HG02571 (cell line): Measurements from ENCODE around the gene SCAPER.
"Not testable (repeated sequence)": the region's sequence is repeated elsewhere in the genome, so short reads cannot be mapped to it uniquely, and the experiment has no call there.

ENCODE experiments used
- ATAC-seq: cut with Tn5 transposase; IDR thresholded peaks from one replicate; pipeline ENCODE4 v1.9.1; 2021; ENCODE audit warnings: mild to moderate bottlenecking, moderate library complexity; ENCODE audit not compliant: unreplicated experiment

The SCAPER gene

GRCh38 chr15:76787273-76787672, 117.9 kb downstream of the SCAPER start:
- no peak for ATAC-seq

DNA sequence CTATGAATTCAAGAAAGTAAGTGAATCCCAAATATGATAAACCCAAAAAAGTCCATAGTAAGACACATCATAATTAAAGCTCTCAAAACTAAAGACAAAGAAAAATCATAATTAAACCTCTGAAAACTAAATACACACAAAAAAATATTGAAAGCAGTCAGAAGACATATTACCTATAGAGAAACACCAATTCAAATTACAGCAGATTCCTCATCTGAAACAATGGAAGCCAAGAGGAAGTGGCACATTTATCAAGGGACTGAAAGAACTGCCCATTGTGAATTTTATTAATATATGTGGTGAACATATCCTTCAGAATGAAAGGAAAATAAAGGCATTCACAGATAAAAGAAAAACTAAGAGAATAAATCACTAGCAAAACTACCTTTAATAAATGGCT, 128.2 kb downstream of the SCAPER start:
- no peak for ATAC-seq

DNA sequence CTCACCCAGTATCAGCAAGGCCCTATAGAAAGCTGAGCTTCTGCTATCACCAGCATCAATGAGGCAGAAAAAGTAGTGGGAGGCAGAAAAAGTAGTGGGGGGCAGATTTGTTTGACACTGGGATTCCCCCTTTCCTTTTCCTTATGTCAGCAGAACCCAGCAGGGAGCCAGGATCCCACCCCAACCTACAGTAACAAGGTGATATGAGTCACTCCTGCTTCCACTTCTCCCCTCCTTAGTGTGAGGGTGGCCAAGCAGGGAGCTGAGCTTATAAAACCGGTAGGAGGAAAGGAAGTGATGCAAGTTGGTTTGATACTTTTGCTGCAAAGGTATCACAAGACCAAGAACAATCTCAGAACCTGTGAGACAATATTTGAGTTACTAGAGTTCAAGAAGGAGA, 128.7 kb downstream of the SCAPER start:
- ATAC-seq, result no peak

GRCh38 chr15:76773234-76773633, 131.9 kb downstream of the SCAPER start:
- no peak for ATAC-seq

DNA sequence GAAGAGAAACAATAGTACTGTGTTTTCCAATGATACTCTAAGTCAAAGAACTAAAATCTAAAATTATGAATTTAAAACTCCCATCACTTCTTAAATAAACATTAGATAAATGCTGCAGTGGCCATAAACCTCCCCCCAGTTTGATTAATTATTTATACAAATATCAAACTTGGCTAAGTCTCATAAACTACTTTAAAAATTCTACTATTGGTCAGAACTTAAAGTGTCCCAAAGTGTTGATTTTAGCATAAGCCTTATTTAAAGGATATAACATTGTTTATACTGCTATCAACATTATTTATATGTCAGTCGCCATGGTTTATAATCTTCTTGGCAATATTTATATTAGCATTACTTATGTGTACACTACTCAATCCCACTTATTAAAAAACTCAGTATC, 132.4 kb downstream of the SCAPER start:
- no peak for ATAC-seq

DNA sequence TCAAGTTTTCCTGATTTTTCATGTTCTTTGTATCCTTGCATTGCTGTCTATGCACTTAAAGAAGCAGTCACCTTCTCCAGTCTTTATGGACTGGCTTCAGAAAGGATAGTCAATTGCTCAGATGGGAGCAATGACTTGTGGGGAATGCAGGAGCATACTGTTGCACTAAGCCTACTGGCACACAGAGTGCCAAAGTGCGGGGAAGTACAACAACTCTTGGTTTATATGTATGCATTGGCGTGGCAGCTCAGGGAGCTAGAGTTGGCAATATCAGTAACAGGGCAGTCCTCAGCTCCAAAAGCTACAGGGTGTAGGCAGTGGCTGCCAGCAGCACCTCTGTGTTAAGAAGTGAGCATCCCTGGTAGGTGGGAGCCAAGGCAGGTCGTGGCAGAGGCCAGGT, 141.1 kb downstream of the SCAPER start:
- ATAC-seq, result no peak

- no peak for ATAC-seq
These were observed 141.6 kb downstream of the SCAPER start for GRCh38 chr15:76763554-76763953.

DNA sequence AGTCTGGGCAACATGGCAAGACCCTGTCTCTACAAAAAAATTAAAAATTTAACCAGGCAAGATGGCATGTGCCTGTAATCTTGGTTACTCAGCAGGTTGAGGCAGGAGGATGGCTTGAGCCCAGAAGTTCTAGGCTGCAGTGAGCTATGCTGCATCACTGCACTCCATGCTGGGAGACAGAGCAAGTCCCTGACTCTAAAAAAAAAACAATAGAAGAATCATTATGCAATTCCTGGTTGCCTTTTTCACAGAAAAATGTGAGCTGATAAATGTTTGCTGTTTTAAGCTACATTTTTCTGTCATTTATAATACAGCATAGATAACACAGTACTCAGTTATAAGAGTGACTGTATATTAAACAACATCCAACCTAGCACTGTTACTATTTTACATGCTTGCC, 148.8 kb downstream of the SCAPER start:
- no peak for ATAC-seq

DNA sequence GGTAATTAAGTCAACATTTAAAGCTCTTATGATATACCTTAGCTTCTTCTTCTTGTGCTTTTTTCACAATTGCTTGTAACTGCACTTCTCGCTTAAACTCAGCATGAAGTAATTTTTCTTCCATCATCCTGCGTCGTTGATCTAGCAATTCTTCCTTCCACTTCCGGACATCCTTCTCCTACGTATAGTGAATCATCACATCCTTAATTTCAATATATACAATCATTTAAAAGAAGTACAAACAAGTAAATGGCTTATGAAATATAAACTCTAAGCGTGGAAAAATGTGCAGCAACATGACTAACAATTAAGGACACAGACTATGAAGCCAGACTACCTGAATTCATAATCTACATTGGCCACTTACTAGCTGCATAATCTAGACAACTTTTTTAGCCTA, 151.4 kb downstream of the SCAPER start:
- no peak for ATAC-seq

- ATAC-seq, result no peak
These were observed 152.0 kb downstream of the SCAPER start for GRCh38 chr15:76753131-76753530.

DNA sequence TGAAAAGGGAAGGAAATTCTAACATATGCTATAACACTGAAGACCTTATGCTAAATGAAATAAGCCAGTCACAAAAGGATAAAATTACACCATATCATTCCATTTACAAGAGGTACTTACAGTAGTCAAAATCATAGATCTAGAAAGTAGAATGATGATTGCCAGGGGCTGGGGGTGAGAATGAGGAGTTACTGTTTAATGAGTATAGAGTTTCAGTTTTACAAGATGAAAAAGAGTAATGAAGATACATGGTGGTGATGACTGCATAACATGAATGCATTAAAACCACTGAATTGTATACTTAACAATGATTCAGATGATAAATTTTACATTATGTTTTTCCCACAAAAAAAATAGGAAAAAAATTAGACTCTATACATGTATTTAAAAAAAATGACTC, 152.6 kb downstream of the SCAPER start:
- ATAC-seq, result no peak

GRCh38 chr15:76737573-76737972, 167.6 kb downstream of the SCAPER start:
- ATAC-seq, result no peak

DNA sequence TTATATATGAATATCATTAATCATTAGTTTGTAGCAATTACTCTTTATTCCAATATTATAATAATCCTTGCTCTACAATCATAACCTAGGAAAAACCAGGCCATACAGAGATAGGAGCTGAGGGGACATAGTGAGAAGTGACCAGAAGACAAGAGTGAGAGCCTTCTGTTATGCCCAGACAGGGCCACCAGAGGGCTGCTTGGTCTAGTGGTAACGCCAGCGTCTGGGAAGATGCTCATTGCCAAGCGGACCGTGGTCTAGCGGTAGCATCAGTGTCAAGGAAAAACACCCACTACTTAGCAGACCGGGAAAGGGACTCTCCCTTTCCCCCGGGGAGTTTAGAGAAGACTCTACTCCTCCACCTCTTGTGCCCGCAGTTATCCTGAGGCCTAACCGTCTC, 172.8 kb downstream of the SCAPER start:
- not testable (repeated sequence) for ATAC-seq

GRCh38 chr15:76730262-76730661, 174.9 kb downstream of the SCAPER start:
- no peak for ATAC-seq

DNA sequence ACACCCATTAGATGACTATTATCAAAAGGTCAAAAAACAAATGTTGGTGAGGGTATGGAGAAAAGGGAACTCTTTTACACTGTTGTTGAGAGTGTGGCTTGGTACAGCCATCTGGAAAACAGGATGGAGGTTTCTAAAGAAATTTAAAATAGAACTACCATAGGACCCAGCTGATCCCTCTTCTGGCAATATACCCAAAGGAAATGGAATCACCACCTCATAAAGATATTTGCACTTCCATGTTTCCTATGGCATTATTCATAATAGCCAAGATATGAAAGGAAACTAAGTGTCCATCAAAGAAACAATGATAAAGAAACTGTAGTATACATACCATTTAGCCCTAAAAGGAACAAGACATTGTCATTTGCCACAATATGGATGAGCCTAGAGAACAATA, 186.3 kb downstream of the SCAPER start:
- no peak for ATAC-seq

DNA sequence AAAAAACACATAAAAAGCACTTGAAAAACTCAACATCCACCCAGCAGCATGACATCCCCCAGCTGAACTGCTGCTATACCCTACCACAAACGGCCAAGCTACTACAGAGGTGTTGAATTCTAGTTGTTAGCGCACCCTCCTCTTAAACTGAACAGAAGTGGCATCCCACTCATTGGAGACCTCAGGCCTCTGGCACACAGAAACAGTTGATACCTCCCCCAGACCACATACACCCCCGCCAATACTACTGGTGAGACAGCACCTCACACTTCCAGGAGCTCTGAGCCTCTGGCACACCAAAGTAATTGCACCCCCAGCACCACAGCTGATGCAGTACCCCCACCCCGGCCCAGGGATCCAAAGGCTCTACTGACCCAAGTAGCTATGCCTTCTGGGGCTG, 190.2 kb downstream of the SCAPER start:
- ATAC-seq, result no peak

DNA sequence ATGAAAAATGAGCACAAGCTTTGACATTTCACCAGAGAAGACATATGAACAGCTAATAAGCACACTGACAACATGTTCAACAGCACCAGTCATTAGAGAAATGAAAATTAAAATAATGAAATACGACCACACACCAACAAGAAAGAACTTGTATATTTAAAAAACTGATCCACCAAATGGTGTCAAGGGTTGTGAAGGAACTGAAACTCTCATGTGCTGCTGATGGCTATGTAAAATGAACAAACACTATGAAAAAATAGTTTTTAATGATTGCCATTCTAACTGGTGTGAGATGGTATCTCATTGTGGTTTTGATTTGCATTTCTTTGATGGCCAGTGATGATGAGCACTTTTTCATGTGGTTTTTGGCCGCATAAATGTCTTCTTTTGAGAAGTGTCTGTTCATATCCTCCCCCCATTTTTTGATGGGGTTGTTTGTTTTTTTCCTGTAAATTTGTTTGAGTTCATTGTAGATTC, 193.8 kb downstream of the SCAPER start:
- no peak for ATAC-seq

- ATAC-seq, result not testable (repeated sequence)
These were observed 201.1 kb downstream of the SCAPER start for GRCh38 chr15:76704032-76704431.

DNA sequence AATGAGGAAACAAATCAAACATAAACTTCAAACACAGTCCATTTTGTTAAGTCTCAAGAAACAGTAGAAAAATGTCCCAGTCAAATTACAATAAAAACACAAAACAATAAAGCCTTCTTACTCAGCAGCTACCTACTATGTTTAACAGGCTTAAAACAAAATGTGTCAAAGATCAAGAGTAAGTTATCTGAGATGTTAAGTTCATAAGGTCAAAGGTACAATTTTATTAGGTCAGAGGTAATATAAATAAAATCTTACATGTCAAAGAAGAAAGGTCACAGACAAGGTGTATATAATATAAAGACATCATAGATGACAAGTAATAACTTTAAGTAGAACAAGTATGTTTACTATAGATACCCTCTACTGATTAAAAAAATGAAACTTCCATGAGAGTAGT, 208.3 kb downstream of the SCAPER start:
- no peak for ATAC-seq

DNA sequence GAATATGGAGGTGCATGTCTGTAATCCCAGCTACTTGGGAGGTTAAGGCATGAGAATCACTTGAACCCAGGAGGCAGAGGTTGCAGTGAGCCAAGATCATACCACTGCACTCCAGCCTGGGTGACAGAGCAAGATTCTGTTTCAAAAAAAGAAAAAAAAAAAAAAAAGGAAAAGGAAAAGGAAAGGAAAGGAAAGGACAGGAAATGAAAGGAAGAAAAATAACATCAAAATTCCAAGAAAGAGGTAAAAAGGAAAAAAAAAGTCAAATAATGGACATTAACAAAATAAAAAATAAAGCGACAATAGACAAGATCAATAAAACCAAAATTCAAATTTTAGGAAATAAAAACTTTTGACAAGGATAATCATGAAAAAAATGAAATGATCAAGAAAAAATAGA, 212.6 kb downstream of the SCAPER start:
- not testable (repeated sequence) for ATAC-seq

- ATAC-seq, result not testable (repeated sequence)
These were observed 217.5 kb downstream of the SCAPER start for GRCh38 chr15:76687592-76687991.

- no peak for ATAC-seq
These were observed 221.1 kb downstream of the SCAPER start for GRCh38 chr15:76684002-76684401.

GRCh38 chr15:76682833-76683232, 222.3 kb downstream of the SCAPER start:
- no peak for ATAC-seq

DNA sequence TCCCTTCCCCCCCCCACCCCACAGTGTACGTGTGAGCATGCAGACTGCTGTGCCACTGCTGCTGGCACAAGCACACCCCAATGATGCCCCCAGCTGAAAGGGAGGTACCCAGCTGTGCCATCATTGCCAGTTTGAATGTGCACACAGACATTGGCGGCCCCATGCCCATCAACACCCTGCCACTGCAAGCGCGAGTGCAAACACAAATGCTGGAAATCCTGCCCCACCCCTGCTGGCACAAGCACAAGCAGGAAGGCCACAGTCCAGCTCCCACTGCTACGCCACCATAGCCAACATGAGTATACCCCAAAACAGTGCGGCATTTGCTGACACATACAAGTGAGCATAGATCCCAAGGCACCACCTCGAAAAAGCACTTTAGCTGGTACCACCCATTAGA, 222.9 kb downstream of the SCAPER start:
- ATAC-seq, result no peak
